HG03520 (cell line): ENCODE data around the gene C1orf115.
A peak's percentile ranks its signal among the peaks of the same experiment; 100 is the strongest.
"Not testable (repeated sequence)": the region's sequence is repeated elsewhere in the genome, so short reads cannot be mapped to it uniquely, and the experiment has no call there.

ENCODE experiments used
- ATAC-seq: cut with Tn5 transposase; IDR thresholded peaks from one replicate; pipeline ENCODE4 v1.9.1; 2021; ENCODE audit warnings: mild to moderate bottlenecking, moderate library complexity; ENCODE audit not compliant: unreplicated experiment

Gene C1orf115

DNA sequence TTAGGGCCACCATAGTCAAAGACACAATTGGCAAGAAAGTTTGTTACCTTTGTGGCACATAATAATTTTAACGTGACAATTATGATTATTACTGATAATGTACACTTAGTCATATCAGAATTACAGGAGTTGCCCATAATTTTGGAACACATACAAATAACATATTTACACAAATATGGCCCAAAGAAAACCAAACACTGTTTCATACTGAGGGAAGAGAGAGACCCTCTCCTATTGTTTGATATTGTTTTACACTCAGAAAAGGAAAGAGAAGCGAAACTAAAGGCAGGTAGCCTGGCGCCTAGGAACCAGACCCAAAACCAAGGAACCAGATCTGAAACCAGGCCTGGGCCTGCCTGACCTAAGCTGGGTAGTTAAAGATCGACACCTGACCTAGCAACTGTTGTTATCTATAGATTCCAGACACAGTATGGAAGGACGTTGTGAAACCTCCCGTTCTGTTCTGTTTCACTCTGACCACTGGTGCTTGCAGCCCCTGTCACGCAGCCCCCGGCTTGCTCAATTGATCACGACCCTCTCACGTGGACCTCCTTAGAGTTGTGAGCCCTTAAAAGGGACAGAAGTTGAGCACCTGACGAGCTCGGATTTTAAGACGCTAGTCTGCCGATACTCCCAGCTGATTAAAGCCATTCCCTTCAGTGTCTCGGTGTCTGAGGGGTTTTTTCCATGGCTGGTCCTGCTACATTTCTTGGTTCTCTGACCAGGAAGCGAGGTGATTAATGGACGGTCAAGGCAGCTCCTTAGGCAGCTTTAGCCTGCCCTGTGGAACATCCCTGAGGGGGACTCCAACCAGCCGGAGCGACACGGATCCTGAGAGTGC is 27.9 kb downstream of the C1orf115 start:
- peak; percentile 72 for ATAC-seq

DNA sequence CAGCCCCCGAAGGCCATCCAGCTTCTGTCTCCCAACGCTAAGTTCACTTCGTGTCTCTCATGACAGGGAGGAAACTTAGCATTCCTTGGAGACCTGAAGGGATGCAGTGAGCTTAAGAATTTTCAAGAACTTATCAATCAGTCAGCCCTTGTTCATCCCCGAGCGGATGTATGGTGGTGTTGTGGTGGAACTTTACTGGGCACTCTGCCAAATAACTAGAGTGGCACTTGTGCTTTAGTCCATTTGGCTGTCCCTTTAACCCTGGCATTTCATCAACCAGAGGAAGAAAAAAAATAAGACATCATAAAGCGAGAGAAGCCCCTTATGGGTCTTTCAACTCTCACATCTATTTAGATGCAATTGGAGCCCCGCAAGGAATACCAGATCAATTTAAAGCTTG is 31.1 kb downstream of the C1orf115 start:
- not testable (repeated sequence) for ATAC-seq

DNA sequence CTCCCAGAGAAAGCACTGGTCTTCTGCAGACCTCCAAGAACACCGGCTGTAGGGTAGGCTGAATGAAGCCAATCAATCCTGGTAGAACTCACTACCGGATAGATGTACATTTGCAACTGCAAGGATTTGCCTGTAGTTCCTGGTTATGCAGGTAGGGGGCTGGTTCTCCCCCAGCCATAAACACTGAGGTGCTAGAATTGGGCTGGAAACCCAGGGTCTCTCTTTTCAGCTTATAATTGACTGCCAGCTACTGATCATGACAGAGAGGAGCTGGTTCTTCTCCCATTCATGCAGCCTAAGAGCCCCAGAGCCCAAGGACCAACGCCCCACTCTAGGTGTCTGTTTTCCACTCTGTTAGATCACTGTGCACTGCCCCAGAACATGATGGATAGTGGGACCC is 36.5 kb downstream of the C1orf115 start:
- ATAC-seq = no peak

DNA sequence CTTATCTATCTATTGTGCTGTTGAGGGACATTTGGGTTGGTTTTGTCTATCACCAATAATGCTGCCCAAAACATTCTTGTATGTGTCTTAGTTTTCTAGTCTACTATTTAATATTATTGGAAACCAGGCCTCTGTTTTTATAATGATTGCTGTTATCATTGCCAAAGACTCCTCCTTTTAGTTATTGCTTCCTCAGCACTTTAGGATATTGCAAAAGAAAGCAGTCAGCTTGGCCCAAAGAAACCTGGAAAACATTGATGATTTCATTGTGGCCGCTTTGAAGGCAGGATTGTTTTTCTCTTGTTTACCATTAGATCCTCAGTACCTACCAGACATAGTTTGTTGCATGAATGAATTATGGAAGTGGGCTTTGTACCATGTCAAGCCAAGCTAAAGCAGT is 37.4 kb downstream of the C1orf115 start:
- ATAC-seq = no peak

DNA sequence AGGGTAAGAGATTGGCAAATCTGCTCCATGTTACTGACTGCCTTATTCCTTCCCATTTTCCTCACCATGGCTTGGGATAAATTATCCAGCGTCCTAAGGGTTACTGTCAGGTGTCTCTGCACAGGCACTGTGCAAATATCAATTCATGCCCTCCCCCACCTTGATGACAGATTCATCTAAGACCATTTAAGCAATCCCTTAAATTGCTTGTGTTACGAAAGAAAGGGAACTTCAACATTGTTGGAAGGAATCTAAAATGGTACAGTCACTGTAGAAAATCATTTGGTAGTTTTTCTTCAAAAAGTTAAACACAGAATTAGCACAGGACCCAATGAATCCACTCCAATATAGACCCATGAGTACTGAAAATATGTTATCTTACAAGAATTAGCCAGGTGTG is 40.3 kb downstream of the C1orf115 start:
- no peak for ATAC-seq

DNA sequence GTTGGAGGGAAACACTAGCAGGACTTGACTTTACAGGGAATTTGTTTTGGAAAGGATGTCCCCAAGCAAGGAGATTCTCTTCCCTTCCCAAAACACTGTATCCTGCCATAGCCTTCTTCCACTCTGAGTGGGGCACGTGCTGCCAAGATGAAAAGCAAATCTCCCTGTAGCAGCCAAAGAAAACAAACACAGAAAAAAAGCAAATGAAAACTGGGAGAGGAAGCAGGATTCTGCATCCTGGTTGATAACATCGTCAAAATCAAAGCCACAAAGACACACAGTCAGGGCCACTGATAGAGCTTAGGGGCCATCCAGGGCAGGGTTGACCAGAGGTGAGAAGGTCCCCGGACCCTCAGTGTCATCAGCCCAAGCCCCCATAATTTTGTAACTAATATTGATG is 42.0 kb downstream of the C1orf115 start:
- no peak for ATAC-seq

DNA sequence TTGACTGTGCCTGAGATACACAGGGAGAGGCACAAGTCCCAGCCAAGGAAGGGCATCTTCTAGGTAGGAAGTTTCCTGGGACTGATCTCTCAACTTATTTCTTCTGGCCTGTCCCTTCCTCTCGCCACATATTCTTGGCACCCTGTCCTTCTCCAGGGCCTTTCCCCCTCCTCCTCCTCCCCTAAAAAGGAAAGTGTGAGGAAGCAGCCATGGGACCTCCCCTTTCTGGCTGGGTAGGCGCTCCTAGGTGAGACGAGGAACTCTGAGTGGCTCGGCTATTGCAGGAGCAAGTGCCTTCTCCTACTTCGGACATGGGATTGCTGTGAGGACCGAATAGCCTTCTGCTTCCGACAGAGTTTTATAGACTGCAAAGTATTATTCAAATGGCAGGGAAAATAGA is 42.5 kb downstream of the C1orf115 start:
- ATAC-seq = no peak

DNA sequence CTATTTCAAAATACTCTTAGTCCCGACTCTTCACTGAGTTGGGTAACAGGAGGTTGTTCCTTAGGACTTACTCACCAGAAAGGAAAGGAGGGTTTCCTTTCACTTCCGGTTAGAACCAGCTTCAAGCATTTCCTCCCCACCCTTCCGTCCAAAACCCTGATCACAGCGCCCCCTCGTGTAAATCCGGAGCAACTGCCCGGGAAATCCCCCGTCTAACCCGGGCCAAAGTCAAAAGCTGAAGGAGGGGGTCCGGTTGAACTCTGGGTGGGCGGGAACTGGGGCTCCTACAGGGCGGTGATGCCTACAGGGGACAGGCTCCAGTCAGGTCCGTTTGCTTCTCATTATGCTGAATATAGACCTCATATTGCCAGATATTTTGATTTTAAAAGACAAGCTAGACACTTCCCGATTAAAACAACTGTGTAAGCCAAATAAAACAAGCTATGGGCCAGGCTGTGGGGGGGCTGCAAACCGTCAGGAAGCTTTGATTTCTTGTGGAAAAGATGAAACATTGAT is 43.0 kb downstream of the C1orf115 start:
- peak; percentile 91 for ATAC-seq

DNA sequence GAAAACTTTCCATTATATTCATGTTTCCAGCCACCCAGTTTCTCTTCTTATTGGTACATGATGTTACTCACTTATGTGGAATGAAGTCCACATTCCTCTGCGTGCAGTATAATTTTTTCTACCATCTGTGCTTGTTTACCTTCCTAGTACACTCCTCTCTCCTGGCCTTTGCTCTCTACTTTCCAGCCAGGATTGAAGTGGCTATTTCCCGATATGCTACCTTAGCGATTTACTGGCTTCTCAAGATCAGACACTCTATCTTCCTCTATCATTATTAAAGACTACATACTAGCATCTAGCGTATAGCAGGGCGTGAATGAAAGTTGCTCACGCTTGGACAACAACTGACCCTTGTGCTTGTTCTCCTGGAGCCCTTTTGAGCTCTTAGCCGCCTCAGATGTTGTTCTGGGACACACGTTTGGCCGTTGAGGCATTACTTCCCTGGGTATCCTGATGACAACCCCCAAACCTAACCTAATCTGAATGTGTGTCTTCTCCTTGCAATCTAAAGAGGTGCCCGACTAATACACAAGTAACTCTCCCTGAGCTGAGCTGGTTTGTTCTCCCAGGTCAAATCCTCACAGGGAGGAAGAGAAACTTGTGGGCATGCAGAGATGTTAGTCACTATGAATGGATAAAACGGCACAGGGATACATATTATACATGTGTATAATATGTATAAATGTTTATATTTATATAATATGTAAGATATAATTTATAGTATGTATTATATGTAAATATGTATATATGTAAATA is 44.6 kb downstream of the C1orf115 start:
- no peak for ATAC-seq

DNA sequence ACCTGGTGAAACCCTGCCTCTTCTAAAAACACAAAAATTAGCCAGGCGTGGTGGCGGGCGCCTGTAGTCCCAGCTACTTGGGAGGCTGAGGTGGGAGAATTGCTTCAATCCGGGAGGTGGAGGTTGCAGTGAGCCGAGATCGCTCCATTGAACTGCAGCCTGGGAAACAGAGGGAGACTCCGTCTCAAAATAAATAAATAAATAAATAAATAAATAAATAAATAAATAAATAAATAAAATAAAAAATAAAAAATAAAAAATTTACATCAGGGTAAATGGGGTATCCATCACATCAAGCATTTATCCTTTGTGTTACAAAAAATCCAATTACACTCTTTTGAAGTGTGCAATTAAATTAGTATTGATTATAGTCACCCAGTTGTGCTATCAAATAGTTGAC is 46.1 kb downstream of the C1orf115 start:
- not testable (repeated sequence) for ATAC-seq

DNA sequence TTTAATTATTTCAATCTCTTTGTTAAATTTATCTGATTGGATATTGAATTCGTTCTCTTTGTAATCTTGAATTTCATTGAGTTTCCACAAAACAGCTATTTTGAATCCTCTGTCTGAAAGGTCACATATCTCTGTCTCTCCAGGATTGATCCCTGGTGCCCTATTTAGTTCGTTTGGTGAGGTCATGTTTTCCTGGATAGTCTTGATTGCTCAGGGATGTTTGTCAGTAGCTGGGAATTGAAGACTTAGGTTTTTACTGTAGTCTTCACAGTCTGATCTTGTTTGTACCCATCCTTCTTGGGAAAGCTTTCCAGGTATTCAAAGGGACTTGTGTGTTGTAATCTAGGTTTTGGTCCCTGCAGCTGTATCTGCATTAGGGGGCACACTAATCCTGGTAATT is 51.2 kb downstream of the C1orf115 start:
- no peak for ATAC-seq

DNA sequence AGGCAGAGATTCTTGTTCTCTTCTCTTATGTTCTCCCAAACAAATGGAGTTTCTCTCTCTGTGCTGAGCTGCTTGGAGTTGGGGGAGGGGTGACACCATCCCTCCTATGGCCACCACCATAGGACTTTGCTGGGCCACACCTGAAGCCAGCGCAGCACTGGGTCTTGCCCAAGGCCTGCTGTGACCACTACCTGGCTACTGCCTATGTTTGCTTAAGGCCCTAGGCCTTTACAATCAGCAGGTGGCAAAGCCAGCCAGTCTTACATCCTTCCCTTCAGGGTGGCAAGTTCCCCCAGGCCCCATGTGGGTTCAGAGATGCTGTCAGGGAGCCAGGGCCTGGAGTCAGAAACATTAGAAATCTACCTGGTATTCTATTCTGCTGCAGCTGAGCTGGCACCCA is 51.7 kb downstream of the C1orf115 start:
- ATAC-seq = no peak

DNA sequence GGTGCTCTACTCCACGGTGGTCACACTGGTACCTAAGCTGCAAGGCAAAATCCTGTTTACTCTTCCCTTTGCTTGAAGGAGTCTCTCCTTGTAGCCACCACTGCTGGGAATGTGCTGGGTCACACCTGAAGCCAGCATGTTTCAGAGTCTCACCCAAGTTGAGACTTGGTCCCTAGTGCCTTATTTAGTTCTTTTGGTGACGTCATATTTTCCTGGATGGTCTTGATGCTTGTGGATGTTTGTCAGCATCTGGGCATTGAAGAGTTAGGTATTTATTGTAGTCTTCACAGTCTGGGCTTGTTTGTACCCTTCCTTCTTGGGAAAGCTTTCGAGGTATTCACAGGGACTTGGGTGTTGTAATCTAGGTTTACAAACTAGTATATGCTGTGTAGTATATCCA is 52.4 kb downstream of the C1orf115 start:
- no peak for ATAC-seq

DNA sequence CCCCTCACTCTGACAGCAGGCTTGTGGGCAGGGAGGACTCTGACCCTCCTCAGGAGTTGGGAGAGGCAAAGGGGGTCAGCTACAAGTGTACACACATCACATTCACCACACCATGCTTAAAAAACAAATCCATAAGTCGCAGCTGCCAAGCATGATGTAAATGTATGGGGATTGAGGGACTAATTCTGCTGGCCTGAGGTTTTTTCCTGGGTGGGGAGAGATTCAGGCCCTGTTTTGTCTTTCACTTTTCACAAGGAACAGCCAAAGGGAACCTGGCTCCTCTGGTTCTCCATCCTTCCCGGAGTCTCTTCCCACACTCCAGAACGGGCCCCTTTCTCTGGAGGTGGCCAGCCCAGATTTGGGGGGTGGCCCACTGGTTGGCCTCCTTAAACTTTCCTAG is 56.7 kb downstream of the C1orf115 start:
- ATAC-seq = no peak

DNA sequence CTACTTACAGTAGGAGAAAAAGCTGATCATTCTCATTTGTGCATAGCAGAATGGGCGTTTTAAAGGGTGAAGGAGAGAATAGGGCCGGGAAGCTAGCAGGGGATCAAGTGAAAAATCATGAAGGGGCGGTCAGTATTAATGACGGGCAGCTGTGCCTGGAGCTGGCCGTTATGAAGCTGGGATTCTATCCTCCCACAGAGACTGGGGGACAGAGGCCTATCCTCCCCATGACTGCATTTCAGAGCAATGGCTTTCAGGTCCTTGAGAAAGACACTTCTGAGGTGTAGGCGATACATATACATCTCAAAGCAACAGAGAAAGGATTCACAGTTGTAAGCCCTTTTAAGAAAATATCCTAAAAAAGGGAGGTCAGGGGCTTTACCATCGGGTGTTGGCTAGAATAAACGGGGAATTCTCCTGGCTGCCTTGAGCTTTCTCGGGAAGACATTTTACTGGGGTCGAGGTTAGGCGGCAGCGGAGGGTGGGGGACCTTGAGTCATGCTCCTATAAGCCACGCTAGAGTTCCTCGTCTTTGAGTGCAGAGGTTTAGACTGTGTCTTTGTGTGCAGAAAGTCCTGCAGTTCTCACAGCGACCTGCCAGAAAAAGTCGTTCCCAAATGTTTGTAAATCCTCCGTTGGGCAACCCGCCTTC is 57.4 kb downstream of the C1orf115 start:
- ATAC-seq = no peak

DNA sequence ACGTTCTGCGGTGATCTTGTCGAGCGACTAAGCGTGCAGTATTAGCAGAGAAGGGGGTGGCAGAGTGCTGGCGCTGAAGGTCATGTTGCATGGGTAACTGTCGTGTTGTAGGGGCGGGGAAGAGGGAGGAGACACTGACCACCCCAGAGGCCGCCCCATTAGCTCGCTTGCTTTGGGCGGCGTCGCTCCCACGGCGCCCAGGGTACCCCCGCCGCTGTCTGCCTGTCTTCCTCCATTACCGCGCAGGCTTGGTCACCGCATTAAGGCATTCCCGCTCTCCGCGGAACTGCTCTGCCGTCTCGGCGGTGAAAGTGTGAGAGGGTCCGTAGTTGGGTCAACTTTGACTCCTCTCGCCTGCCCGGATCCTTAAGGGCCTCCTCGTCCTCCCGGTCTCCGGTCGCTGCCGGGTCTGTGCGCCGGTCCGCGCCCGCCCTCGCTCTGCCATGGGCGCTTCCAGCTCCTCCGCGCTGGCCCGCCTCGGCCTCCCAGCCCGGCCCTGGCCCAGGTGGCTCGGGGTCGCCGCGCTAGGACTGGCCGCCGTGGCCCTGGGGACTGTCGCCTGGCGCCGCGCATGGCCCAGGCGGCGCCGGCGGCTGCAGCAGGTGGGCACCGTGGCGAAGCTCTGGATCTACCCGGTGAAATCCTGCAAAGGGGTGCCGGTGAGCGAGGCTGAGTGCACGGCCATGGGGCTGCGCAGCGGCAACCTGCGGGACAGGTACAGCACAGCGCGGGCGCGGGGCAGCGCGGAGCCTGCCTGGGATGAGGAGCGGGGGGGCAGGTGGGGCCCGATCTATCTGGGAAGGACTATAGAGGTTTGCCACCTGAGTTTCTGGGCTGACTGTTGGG is 58.1 kb downstream of the C1orf115 start, which contains the start of gene MTARC2:
MTARC2 (plus strand) TSS at position 234 of the 846 bp plus-strand sequence; CDS start at position 444, 210 bp downstream.
- ATAC-seq = peak; percentile 96
